Measurements from ENCODE around the gene PPP1R3G.

The PPP1R3G gene

DNA sequence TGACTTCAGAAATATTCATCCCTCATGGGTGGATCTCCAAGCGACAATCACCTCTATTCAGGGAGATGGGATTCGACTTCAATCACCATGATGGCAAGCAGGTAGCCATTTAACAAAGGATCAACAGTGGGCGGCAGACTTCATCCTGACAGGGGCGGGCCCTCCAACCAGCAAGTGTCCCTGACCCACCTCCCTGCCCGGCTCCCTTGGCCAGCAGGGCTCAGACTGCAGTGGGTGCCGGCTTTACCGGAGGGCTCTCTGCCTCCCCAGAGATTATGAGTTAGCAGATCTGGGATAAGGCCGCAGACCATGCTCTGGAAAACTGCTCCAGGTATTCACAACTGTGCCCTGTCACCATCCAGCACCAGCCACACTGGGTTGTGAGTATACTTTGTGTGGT, 39.4 kb downstream of the PPP1R3G start:
- TF ChIP-seq GATA3 (IDR thresholded peaks at IDR 0.05; ENCODE audit: low read depth, low read length) (no peak), GATA2 (IDR thresholded peaks at IDR 0.05; ENCODE audit: low read depth, low read length) (no peak)

DNA sequence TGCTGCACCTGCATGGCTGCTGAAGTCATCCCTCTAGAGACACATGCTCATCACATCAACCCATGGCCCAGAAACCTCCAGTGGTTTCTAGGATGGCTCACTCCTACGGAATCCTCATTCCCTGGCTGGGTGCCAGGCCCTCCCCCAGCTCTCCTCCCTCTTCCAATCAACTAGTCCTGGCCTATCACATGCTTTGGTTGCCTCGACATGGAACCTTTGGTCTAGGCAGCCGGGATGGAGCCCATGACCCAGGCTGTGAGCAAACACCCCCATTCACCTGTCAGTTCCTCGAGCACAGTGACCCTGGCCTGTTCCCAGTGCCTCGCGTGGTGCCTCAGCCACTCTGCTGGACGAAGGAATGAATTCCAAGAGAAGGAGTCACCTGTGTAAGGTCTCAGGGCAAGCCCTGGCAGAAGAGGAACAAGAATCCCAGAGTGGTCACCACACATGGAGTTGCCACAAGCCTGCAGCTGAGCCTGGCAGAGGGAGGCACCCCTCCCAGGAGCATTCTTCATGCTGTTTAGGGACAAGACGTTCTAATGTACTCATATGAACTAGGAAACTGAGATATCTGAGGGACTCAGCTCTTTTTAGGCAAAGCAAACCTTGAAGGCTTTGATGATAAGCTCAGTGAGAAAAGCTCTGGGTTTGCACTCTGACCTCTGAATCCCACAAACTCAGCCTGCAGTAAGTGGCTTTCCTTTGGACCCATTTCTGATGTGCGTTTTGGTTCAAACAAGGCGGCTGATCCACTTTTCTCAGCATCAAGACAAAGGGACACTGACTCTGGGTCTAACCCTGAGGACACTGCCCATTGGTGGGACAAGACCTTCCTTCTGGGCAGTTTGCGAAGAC, 40.2 kb downstream of the PPP1R3G start:
- no peak for TF ChIP-seq GATA2 (IDR thresholded peaks at IDR 0.05; ENCODE audit: low read depth, low read length)
- no peak for TF ChIP-seq GATA3 (IDR thresholded peaks at IDR 0.05; ENCODE audit: low read depth, low read length)

GRCh38 chr6:5126214-5126613, 41.1 kb downstream of the PPP1R3G start:
- TF ChIP-seq GATA2 (IDR thresholded peaks at IDR 0.05; ENCODE audit: low read depth, low read length) (no peak), GATA3 (IDR thresholded peaks at IDR 0.05; ENCODE audit: low read depth, low read length) (no peak)

DNA sequence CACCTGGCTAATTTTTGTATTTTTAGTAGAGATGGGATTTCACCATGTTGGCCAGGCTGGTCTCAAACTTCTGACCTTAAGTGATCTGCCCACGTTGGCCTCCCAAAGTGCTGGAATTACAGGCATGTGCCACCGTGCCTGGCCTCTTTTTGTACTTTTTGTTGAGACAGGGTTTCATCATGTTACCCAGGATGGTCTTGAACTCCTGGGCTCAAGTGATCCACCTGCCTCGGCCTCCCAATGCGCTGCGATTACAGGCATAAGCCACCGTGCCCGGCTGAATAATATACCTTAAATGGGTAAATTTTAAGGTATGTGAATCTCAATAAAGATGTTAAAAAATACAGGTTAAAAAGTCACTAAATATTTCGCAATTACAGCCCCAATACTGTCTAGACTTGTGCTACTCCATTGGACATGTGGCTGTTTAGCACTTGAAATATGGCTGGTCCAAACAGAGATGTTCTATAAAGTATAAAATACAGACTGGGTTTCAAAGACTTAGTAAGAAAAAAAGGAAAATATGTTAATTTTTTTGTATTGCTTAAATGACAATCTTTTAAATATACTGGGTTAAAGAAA, 42.1 kb downstream of the PPP1R3G start:
- TF ChIP-seq GATA3 (IDR thresholded peaks at IDR 0.05; ENCODE audit: low read depth, low read length), result no peak
- TF ChIP-seq GATA2 (IDR thresholded peaks at IDR 0.05; ENCODE audit: low read depth, low read length), result no peak

DNA sequence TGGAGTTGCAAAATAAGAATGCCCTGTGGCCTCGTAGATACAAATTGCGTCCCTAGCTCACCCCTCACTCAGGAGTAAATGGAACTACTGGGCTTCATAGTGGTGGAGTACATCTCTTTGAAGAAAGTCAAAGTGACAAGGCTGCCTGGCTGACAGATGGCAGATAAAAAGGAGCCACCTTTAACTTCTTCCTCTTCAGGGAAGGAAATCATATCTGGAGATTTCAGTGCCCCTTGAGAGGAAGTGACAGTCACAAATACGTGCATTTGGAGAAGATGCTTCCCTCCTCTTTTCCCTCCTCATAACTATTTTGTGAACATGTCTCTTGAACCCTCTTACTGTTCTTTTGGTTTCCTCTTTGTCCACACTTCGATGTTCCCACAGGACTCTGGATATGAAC, 43.2 kb downstream of the PPP1R3G start:
- TF ChIP-seq GATA2 (IDR thresholded peaks at IDR 0.05; ENCODE audit: low read depth, low read length) (no peak), GATA3 (IDR thresholded peaks at IDR 0.05; ENCODE audit: low read depth, low read length) (no peak)

DNA sequence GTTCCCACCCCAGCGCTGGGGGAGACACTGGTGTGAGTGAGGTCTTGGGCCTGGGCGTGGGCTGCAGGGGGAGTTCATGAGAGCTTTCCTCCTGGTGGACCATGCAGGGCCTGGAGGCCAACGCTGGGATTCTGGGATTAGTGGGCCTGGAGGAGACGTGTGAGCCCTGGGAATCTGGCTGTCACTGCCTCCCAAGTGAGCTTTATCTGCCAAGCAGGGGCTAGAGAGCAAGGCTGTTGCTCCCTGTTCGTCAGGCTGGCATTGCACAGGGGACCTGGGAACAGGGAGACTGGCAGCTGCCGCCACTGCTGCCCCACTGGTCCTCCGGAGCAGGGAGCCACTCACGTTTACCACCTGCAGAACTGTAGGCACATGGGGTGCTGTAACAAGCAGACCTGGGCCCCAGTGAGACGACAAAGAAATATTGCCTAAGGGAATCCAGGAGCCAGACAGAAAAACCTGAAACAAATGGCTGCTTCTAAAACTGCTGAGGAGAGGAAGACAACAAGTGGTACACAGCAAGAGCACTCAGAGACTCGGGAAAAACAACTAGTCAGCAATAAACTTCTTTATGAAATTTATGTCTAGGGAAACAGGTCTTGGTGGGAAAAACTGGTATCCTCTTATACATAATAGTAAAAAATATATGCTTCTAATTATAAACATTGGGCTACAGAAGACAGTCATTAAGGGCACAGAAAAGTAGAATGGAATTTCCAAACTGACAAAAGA, 45.2 kb downstream of the PPP1R3G start:
- no peak for TF ChIP-seq GATA3 (IDR thresholded peaks at IDR 0.05; ENCODE audit: low read depth, low read length)
- TF ChIP-seq GATA2 (IDR thresholded peaks at IDR 0.05; ENCODE audit: low read depth, low read length), result no peak

GRCh38 chr6:5132731-5133130, 47.6 kb downstream of the PPP1R3G start:
- TF ChIP-seq GATA3 (IDR thresholded peaks at IDR 0.05; ENCODE audit: low read depth, low read length) (no peak), GATA2 (IDR thresholded peaks at IDR 0.05; ENCODE audit: low read depth, low read length) (no peak)

DNA sequence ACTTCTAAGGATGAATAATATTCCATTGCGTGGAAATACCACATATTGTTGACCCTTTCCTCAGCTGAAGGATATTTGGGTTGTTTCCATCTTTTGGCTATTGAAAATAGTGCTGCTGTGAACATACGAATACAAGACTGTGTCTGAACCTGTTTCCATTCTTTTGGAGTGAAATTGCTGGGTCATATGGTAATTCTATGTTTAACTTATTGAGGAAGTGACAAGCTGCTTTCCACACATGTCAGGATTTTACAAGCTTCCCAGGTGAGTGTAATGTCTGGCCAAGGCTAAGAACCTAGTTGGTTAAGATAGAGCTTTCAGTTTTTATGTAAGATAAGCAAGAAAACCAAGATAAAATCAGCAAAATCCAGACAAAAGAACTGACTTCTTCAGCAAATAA, 48.8 kb downstream of the PPP1R3G start:
- TF ChIP-seq GATA3 (IDR thresholded peaks at IDR 0.05; ENCODE audit: low read depth, low read length), result no peak
- TF ChIP-seq GATA2 (IDR thresholded peaks at IDR 0.05; ENCODE audit: low read depth, low read length), result no peak

DNA sequence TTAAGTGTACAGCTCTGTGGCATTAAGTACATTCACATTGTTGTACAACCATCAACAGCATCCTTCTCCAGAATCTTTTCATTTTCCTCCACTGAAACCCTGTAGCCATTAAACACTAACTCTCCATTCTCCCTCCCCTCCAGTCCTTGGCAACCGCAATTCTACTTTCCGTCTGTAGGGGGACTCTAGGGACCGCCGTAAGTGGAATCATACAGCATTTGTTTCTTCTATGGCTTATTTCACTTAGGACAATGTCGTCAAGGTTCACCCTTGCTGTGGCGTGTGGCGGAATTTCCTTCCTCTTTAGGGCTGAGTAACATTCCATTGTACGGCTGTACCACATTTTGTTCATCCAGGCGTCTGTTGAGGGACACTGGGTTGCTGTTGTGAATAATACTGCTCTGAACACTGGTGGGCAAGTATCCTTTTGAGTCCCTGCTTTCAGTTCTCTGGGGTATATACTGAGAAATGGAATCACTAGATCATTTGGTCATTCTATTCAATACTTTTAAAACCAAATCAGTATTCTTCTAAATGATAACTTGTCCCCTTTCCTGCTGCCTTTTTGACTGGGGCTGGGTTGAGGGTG, 50.7 kb downstream of the PPP1R3G start:
- TF ChIP-seq GATA3 (IDR thresholded peaks at IDR 0.05; ENCODE audit: low read depth, low read length) (no peak), GATA2 (IDR thresholded peaks at IDR 0.05; ENCODE audit: low read depth, low read length) (no peak)

GRCh38 chr6:5136851-5137250, 51.7 kb downstream of the PPP1R3G start:
- no peak for TF ChIP-seq GATA3 (IDR thresholded peaks at IDR 0.05; ENCODE audit: low read depth, low read length)
- TF ChIP-seq GATA2 (IDR thresholded peaks at IDR 0.05; ENCODE audit: low read depth, low read length), result no peak
